ENCODE results near the gene RCCD1. TPM values are rescaled to one million over a fixed set of nuclear protein-coding genes. Genes with fewer than 3 reads are reported as not detected.

RCCD1 gene
- total RNA-seq, 1 donor from 2014 or later: 11.5 TPM

GRCh38 chr15:90955624-90956273 is 1.1 kb downstream of the RCCD1 start:
- H3K9me3 Mint-ChIP-seq (ENCODE audit: unreplicated experiment): peaks cover 8% of the 10 kb centered on the region
- H3K4me3 Mint-ChIP-seq (ENCODE audit: unreplicated experiment): peak overlapping the region; percentile 78
- H3K27ac Mint-ChIP-seq (ENCODE audit: unreplicated experiment): no peak overlapping the region
- DNase-seq: no peak
- peaks cover 3% of the 10 kb centered on the region for H3K4me1 Mint-ChIP-seq (ENCODE audit: low read depth, unreplicated experiment)
- no peaks in the 10 kb centered on the region for H3K36me3 Mint-ChIP-seq (ENCODE audit: unreplicated experiment)
- peaks cover 14% of the 10 kb centered on the region for H3K27me3 Mint-ChIP-seq (ENCODE audit: unreplicated experiment)
- TF ChIP-seq CTCF (IDR thresholded peaks at IDR 0.05; ENCODE audit: partially characterized antibody, unreplicated experiment): no peak

GRCh38 chr15:90956274-90957030 is 1.8 kb downstream of the RCCD1 start:
- H3K36me3 Mint-ChIP-seq (ENCODE audit: unreplicated experiment): no peaks in the 10 kb centered on the region
- peaks cover 3% of the 10 kb centered on the region for H3K4me1 Mint-ChIP-seq (ENCODE audit: low read depth, unreplicated experiment)
- peaks cover 14% of the 10 kb centered on the region for H3K27me3 Mint-ChIP-seq (ENCODE audit: unreplicated experiment)
- peak; percentile 98 for TF ChIP-seq CTCF (IDR thresholded peaks at IDR 0.05; ENCODE audit: partially characterized antibody, unreplicated experiment)
- peak; percentile 93 for DNase-seq
- peak overlapping the region; percentile 71 for H3K4me3 Mint-ChIP-seq (ENCODE audit: unreplicated experiment)
- H3K27ac Mint-ChIP-seq (ENCODE audit: unreplicated experiment): no peak overlapping the region
- H3K9me3 Mint-ChIP-seq (ENCODE audit: unreplicated experiment): peaks cover 8% of the 10 kb centered on the region

- no peak for TF ChIP-seq CTCF (IDR thresholded peaks at IDR 0.05; ENCODE audit: partially characterized antibody, unreplicated experiment)
- H3K27ac Mint-ChIP-seq (ENCODE audit: unreplicated experiment): no peak overlapping the region
- H3K27me3 Mint-ChIP-seq (ENCODE audit: unreplicated experiment): peaks cover 9% of the 10 kb centered on the region
- H3K36me3 Mint-ChIP-seq (ENCODE audit: unreplicated experiment): no peaks in the 10 kb centered on the region
- H3K4me1 Mint-ChIP-seq (ENCODE audit: low read depth, unreplicated experiment): peaks cover 3% of the 10 kb centered on the region
- DNase-seq: peak; percentile 54
- peaks cover 8% of the 10 kb centered on the region for H3K9me3 Mint-ChIP-seq (ENCODE audit: unreplicated experiment)
- peak overlapping the region; percentile 88 for H3K4me3 Mint-ChIP-seq (ENCODE audit: unreplicated experiment)
Observed at GRCh38 chr15:90957031-90957790, 2.5 kb downstream of the RCCD1 start.

GRCh38 chr15:90957791-90958190 is 3.1 kb downstream of the RCCD1 start:
- TF ChIP-seq CTCF (IDR thresholded peaks at IDR 0.05; ENCODE audit: partially characterized antibody, unreplicated experiment): no peak
- Mint-ChIP-seq H3K27ac (ENCODE audit: unreplicated experiment) (no peak overlapping the region), H3K4me3 (ENCODE audit: unreplicated experiment) (peak overlapping the region; percentile 88), H3K4me1 (ENCODE audit: low read depth, unreplicated experiment) (peaks cover 3% of the 10 kb centered on the region), H3K9me3 (ENCODE audit: unreplicated experiment) (peaks cover 6% of the 10 kb centered on the region), H3K27me3 (ENCODE audit: unreplicated experiment) (peaks cover 9% of the 10 kb centered on the region), H3K36me3 (ENCODE audit: unreplicated experiment) (no peaks in the 10 kb centered on the region)
- DNase-seq: no peak
